Activated CD4-positive, alpha-beta T cell treated with anti-CD3 and anti-CD28 coated beads, Interleukin-2, amount 50 U/mL, for 4 hours (primary cell): ENCODE data around the gene CCDC89.
"Not testable (repeated sequence)": the region's sequence is repeated elsewhere in the genome, so short reads cannot be mapped to it uniquely, and the experiment has no call there.

Experiments used
- DNase-seq, 2 experiments: peaks; one replicate each; pipeline ENCODE4 v3.0.0-alpha.2; 2020

Gene CCDC89

GRCh38 chr11:85685125-85685819, 723 bp downstream of the CCDC89 start:
- no peak for DNase-seq

DNA sequence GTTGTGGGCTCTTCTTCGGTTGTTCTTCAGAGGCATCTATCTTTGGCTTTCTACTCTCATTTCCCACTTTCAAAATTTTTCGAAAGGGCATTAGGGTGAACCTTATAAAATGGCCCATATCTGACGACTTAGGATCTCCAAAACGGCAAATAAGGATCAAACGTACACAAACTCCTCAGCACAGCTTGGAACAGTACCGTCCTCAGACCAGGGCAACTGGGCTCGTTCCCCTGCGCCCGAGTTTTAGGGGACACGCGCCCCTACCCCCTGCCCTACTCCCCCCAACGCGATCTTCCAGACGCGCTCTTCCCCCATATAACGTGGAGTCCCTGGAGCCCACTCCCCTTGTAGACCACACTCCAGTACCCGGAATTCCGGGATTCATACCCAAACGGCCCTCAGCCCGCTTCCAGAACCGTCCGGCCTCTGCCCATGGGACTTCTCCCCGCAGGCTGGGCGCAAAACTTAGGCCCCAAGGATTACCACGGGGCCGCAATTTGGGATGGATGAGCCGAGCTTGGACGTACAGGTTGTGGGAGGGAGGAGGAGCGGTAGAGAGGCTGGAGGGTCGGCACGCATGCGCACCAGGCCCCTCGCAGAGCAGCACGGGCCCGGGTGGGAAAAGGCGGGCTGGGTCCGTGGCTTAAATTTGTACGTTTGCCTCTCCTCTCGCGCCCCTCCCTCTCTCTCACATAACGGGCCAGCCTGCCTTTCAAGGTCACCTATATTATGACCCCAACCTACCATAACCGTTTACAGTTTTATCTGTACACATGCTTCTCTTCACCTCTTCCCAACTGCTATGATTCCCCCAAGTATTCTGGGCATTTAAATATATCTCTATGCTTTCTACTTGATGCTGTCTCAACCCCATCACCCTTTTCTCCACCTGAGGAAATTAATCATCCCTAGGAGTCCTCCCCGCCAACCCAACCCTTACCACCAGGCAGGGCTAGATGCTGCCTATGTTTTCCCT, 3.4 kb downstream of the CCDC89 start:
- DNase-seq = peak; percentile 44 to 54

DNA sequence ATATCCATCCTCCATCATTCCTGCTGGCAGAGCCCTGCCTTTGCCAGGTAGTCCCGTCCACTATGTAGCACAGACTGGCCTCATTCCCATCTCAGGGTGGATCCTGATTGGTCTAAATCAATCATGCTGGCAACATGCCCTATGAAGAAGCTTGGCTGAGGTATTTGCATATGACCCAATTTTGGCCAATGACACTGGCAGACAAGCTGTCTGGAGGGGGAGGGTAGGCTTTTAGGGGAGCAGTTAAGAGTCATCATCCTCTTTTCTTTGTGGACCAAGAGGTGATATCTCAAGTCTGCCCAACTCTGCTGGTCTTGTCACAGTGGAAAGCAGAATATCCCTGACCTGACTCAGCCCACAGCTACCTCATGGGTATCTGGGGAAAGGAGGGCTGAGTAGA, 5.1 kb downstream of the CCDC89 start:
- DNase-seq = no peak

GRCh38 chr11:85679576-85679975, 6.4 kb downstream of the CCDC89 start:
- DNase-seq = no peak

DNA sequence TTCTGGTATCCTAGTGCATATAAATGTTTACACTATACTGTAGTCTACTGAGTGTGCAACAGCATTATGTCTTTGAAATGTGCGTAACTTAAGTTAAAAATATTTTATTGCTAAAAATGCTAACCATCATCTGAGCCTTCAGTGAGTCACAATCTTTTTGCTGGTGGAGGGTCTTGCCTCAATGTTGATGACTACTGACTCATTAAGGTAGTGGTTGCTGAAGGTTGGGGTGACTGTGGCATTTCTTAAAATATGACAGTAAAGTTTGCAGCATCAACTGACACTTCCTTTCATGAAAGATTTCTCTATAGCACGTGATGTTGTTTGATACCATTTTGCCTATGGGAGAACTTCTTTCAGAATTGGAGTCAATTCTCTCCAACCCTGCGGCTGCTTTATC, 12.6 kb downstream of the CCDC89 start:
- DNase-seq = no peak

DNA sequence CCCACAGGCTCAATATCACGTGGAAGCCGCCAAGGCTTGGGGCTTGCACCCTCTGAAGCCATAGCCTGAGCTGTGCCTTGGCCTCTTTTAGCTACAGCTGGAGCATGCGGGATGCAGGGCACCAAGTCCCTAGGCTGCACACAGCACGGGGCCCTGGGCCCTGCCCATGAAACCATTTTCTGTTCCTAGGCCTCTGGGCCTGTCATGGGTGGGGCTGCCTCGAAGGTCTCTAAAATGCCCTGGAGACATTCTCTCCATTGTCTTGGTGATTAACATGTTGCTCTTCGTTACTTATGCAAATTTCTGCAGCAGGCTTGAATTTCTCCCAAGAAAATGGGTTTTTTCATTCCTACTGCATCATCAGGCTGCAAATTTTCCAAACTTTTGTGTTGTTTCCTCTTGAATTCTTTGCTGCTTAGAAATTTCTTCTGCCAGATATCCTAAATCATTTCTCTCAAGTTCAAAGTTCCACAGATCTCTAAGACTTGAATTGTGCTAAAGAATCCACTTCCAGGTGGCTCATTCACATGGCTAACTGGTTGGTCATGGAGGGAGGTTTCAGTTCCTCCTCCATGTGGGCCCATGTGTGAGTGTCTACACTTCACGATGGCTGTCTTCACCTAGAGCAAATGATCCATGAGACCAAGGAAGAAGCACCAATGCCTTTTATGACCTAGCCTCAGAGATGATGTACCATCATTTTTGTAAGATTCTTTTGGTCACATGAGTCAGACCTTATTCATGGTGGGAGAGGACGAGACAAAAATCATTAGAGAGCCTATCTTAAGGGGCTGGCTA, 13.7 kb downstream of the CCDC89 start:
- no peak for DNase-seq

- not testable (repeated sequence) for DNase-seq
Measured at GRCh38 chr11:85670949-85671663, 14.9 kb downstream of the CCDC89 start.

GRCh38 chr11:85668157-85668556, 17.8 kb downstream of the CCDC89 start:
- no peak for DNase-seq

GRCh38 chr11:85666687-85667086, 19.3 kb downstream of the CCDC89 start:
- DNase-seq = no peak

GRCh38 chr11:85665733-85666132, 20.3 kb downstream of the CCDC89 start:
- no peak for DNase-seq

- DNase-seq = peak; percentile 88 to 90
Measured at GRCh38 chr11:85664615-85665481, 21.1 kb downstream of the CCDC89 start, which contains the start of gene CREBZF. Gene CREBZF (minus strand): TSS chr11:85665129. CDS start chr11:85664875, 254 bp downstream.

- peak; percentile 88 to 89 for DNase-seq
Measured at GRCh38 chr11:85663753-85664614, 22.0 kb downstream of the CCDC89 start.

- DNase-seq = no peak
Measured at GRCh38 chr11:85663080-85663752, 22.8 kb downstream of the CCDC89 start.

DNA sequence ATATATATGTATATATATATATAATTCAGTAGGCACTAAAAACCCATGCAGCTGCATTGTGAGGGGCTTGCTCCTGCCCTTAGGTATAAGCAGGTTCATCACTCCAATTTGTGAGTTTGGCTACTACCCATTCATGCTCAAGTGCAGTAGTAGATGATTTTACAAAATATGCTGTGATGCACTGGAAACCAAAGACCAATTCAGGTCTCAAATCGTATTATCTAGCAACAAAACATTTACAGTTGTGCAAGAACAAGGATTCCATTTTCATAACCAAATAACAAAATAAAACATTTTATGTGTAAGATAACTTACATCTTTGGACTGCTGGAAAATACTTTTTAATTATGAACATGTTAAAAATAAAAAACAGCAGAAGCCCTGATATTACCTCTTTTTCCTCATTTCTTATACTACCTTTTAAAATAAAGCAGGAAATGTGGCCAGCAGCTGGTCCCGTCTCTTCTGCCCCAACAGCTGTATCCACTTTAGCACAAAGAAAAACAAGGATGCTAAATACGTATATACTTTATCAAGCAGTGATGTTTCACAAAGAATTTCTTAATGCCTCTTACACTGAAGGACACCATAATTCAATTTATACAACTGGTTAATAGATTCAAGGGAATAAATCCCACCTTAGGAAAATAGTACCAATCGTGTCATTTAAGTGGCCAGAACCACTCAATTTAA, 23.9 kb downstream of the CCDC89 start:
- no peak for DNase-seq

GRCh38 chr11:85658180-85658579, 27.8 kb downstream of the CCDC89 start:
- DNase-seq = no peak

- no peak for DNase-seq
Measured at GRCh38 chr11:85656777-85657176, 29.2 kb downstream of the CCDC89 start.

DNA sequence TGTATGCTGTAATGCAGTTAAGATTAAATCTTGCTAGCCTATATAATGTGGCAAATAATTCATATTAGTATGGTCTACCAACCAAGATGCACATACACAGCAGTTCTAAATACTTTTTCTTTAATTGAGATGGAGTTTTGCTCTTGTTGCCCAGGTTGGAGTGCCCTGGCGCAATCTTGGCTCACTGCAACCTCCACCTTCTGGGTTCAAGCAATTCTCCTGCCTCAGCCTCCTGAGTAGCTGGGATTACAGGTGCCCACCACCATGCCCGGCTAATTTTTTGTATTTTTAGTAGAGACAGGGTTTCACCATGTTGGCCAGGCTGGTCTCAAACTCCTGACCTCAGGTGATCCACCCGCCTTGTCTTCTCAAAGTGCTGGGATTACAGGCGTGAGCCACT, 31.7 kb downstream of the CCDC89 start:
- not testable (repeated sequence) for DNase-seq

DNA sequence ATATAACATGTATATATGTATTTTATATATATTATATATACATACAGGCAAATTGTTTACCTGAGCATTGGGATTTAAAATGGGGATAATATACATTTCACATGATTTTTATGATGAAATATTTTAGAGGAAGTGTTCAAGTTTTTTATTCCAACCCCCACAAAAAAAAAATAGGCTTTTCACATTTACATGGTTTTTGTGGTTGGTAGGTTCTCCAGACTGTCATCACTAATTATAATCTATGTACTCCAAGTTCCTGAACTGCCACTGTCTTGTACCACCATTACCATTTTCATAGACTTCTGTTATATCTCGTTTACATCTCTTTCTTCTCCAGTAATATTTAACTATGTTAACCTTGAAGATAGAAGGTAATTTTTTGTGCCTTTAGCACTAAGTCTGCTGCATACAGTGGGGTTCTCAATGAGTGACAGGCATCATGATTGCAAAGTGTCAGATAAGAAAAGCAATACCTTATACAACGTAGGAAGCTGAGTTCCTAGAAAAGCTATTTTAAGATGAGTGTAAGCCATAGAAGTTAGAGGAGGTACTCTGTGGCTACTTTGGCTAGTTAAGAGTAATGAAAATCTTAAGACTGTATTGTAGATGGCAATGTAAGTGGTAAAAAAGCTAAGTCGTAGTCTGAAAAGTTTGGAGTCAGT, 33.1 kb downstream of the CCDC89 start:
- no peak for DNase-seq
